ENCODE results near the gene CNTN4. TPM values are rescaled to one million over a fixed set of nuclear protein-coding genes. Genes with fewer than 3 reads are reported as not detected.

Gene CNTN4
- total and polyA plus RNA-seq, 3 experiments from 2014 or later, result not detected

- POLR2A ChIA-PET, result no interaction called here
- no peaks in the 10 kb centered on the region for H3K4me1 ChIP-seq (ENCODE audit: insufficient read depth, low read length)
- H3K4me3 Mint-ChIP-seq, result no peak overlapping the region
- no peak overlapping the region for H3K27ac Mint-ChIP-seq
- no peak for DNase-seq
- peaks cover 0 to 5% (median 4%) of the 10 kb centered on the region in 5 donors for H3K9me3 Mint-ChIP-seq
- no peaks in the 10 kb centered on the region for H3K27me3 ChIP-seq (ENCODE audit: insufficient read depth, low read length, poor library complexity, severe bottlenecking)
- H3K4me1 Mint-ChIP-seq, result no peaks in the 10 kb centered on the region
- H3K4me3 ChIP-seq (ENCODE audit: low read length), result no peak overlapping the region
- CTCF ChIA-PET, result no interaction called here
- H3K9me3 ChIP-seq (ENCODE audit: low read length), result no peaks in the 10 kb centered on the region
- no peaks in the 10 kb centered on the region for H3K36me3 Mint-ChIP-seq
- no peaks in the 10 kb centered on the region for H3K27me3 Mint-ChIP-seq
- no peaks in the 10 kb centered on the region for H3K36me3 ChIP-seq (ENCODE audit: insufficient read depth, low read length)
- no peak overlapping the region for H3K27ac ChIP-seq (ENCODE audit: low read depth, low read length)
Measured at GRCh38 chr3:2247831-2248230, 149.2 kb downstream of the CNTN4 start.

GRCh38 chr3:2250783-2251182 is 152.1 kb downstream of the CNTN4 start:
- no peaks in the 10 kb centered on the region for H3K27me3 Mint-ChIP-seq
- no peak overlapping the region for H3K4me3 Mint-ChIP-seq
- ChIA-PET POLR2A (no interaction called here), CTCF (no interaction called here)
- Histone ChIP-seq H3K4me3 (ENCODE audit: low read length) (no peak overlapping the region), H3K36me3 (ENCODE audit: insufficient read depth, low read length) (no peaks in the 10 kb centered on the region), H3K4me1 (ENCODE audit: insufficient read depth, low read length) (no peaks in the 10 kb centered on the region), H3K9me3 (ENCODE audit: low read length) (no peaks in the 10 kb centered on the region), H3K27me3 (ENCODE audit: insufficient read depth, low read length, poor library complexity, severe bottlenecking) (no peaks in the 10 kb centered on the region), H3K27ac (ENCODE audit: low read depth, low read length) (no peak overlapping the region)
- no peak overlapping the region for H3K27ac Mint-ChIP-seq
- no peak for DNase-seq
- no peaks in the 10 kb centered on the region for H3K4me1 Mint-ChIP-seq
- no peaks in the 10 kb centered on the region for H3K36me3 Mint-ChIP-seq
- H3K9me3 Mint-ChIP-seq, result peaks cover 0 to 10% (median 5%) of the 10 kb centered on the region in 5 donors

- Mint-ChIP-seq H3K4me3 (no peak overlapping the region), H3K27me3 (no peaks in the 10 kb centered on the region), H3K4me1 (no peaks in the 10 kb centered on the region), H3K9me3 (peaks cover 0 to 18% (median 0%) of the 10 kb centered on the region in 5 donors), H3K27ac (no peak overlapping the region), H3K36me3 (no peaks in the 10 kb centered on the region)
- no peak overlapping the region for H3K27ac ChIP-seq (ENCODE audit: low read depth, low read length)
- no peaks in the 10 kb centered on the region for H3K36me3 ChIP-seq (ENCODE audit: insufficient read depth, low read length)
- ChIA-PET POLR2A (no interaction called here), CTCF (no interaction called here)
- no peaks in the 10 kb centered on the region for H3K4me1 ChIP-seq (ENCODE audit: insufficient read depth, low read length)
- no peaks in the 10 kb centered on the region for H3K27me3 ChIP-seq (ENCODE audit: insufficient read depth, low read length, poor library complexity, severe bottlenecking)
- H3K4me3 ChIP-seq (ENCODE audit: low read length), result no peak overlapping the region
- H3K9me3 ChIP-seq (ENCODE audit: low read length), result no peaks in the 10 kb centered on the region
- DNase-seq, result no peak
Measured at GRCh38 chr3:2261747-2262146, 163.1 kb downstream of the CNTN4 start.

- Mint-ChIP-seq H3K36me3 (no peaks in the 10 kb centered on the region), H3K4me3 (no peak overlapping the region), H3K27me3 (no peaks in the 10 kb centered on the region), H3K9me3 (peaks cover 0 to 18% (median 0%) of the 10 kb centered on the region in 5 donors), H3K27ac (no peak overlapping the region), H3K4me1 (no peaks in the 10 kb centered on the region)
- Histone ChIP-seq H3K36me3 (ENCODE audit: insufficient read depth, low read length) (no peaks in the 10 kb centered on the region), H3K4me1 (ENCODE audit: insufficient read depth, low read length) (no peaks in the 10 kb centered on the region), H3K4me3 (ENCODE audit: low read length) (no peak overlapping the region), H3K27ac (ENCODE audit: low read depth, low read length) (no peak overlapping the region), H3K9me3 (ENCODE audit: low read length) (no peaks in the 10 kb centered on the region), H3K27me3 (ENCODE audit: insufficient read depth, low read length, poor library complexity, severe bottlenecking) (no peaks in the 10 kb centered on the region)
- CTCF ChIA-PET, result no interaction called here
- POLR2A ChIA-PET, result no interaction called here
- DNase-seq, result no peak
Measured at GRCh38 chr3:2262204-2262603, 163.5 kb downstream of the CNTN4 start.

GRCh38 chr3:2266606-2267005 is 167.9 kb downstream of the CNTN4 start:
- H3K27ac ChIP-seq (ENCODE audit: low read depth, low read length), result no peak overlapping the region
- Mint-ChIP-seq H3K4me3 (no peak overlapping the region), H3K4me1 (no peaks in the 10 kb centered on the region), H3K9me3 (peaks cover 0 to 10% (median 0%) of the 10 kb centered on the region in 5 donors), H3K27ac (no peak overlapping the region), H3K36me3 (no peaks in the 10 kb centered on the region), H3K27me3 (no peaks in the 10 kb centered on the region)
- no peaks in the 10 kb centered on the region for H3K36me3 ChIP-seq (ENCODE audit: insufficient read depth, low read length)
- H3K9me3 ChIP-seq (ENCODE audit: low read length), result no peaks in the 10 kb centered on the region
- CTCF ChIA-PET, result no interaction called here
- no peak for DNase-seq
- POLR2A ChIA-PET, result no interaction called here
- H3K27me3 ChIP-seq (ENCODE audit: insufficient read depth, low read length, poor library complexity, severe bottlenecking), result no peaks in the 10 kb centered on the region
- no peaks in the 10 kb centered on the region for H3K4me1 ChIP-seq (ENCODE audit: insufficient read depth, low read length)
- H3K4me3 ChIP-seq (ENCODE audit: low read length), result no peak overlapping the region

- H3K27ac Mint-ChIP-seq, result no peak overlapping the region
- H3K4me1 Mint-ChIP-seq, result no peaks in the 10 kb centered on the region
- Histone ChIP-seq H3K27me3 (ENCODE audit: insufficient read depth, low read length, poor library complexity, severe bottlenecking) (no peaks in the 10 kb centered on the region), H3K4me3 (ENCODE audit: low read length) (no peak overlapping the region), H3K4me1 (ENCODE audit: insufficient read depth, low read length) (no peaks in the 10 kb centered on the region), H3K27ac (ENCODE audit: low read depth, low read length) (no peak overlapping the region), H3K36me3 (ENCODE audit: insufficient read depth, low read length) (no peaks in the 10 kb centered on the region), H3K9me3 (ENCODE audit: low read length) (no peaks in the 10 kb centered on the region)
- H3K27me3 Mint-ChIP-seq, result no peaks in the 10 kb centered on the region
- CTCF ChIA-PET, result no interaction called here
- no peak overlapping the region for H3K4me3 Mint-ChIP-seq
- peaks cover 0 to 2% (median 0%) of the 10 kb centered on the region in 5 donors for H3K9me3 Mint-ChIP-seq
- POLR2A ChIA-PET, result no interaction called here
- no peaks in the 10 kb centered on the region for H3K36me3 Mint-ChIP-seq
- DNase-seq, result no peak
Measured at GRCh38 chr3:2268779-2269178, 170.1 kb downstream of the CNTN4 start.

- peaks cover 0 to 2% (median 0%) of the 10 kb centered on the region in 5 donors for H3K9me3 Mint-ChIP-seq
- H3K27me3 ChIP-seq (ENCODE audit: insufficient read depth, low read length, poor library complexity, severe bottlenecking), result no peaks in the 10 kb centered on the region
- H3K4me3 Mint-ChIP-seq, result no peak overlapping the region
- H3K9me3 ChIP-seq (ENCODE audit: low read length), result no peaks in the 10 kb centered on the region
- no peaks in the 10 kb centered on the region for H3K36me3 Mint-ChIP-seq
- no peaks in the 10 kb centered on the region for H3K27me3 Mint-ChIP-seq
- no peak for DNase-seq
- no peak overlapping the region for H3K27ac Mint-ChIP-seq
- ChIA-PET POLR2A (no interaction called here), CTCF (no interaction called here)
- no peaks in the 10 kb centered on the region for H3K4me1 Mint-ChIP-seq
- H3K4me3 ChIP-seq (ENCODE audit: low read length), result no peak overlapping the region
- no peak overlapping the region for H3K27ac ChIP-seq (ENCODE audit: low read depth, low read length)
- no peaks in the 10 kb centered on the region for H3K4me1 ChIP-seq (ENCODE audit: insufficient read depth, low read length)
- no peaks in the 10 kb centered on the region for H3K36me3 ChIP-seq (ENCODE audit: insufficient read depth, low read length)
Measured at GRCh38 chr3:2274526-2274925, 175.9 kb downstream of the CNTN4 start.

GRCh38 chr3:2283818-2284217 is 185.2 kb downstream of the CNTN4 start:
- no peaks in the 10 kb centered on the region for H3K36me3 Mint-ChIP-seq
- no peaks in the 10 kb centered on the region for H3K36me3 ChIP-seq (ENCODE audit: insufficient read depth, low read length)
- H3K27ac Mint-ChIP-seq, result no peak overlapping the region
- no peaks in the 10 kb centered on the region for H3K27me3 Mint-ChIP-seq
- no peaks in the 10 kb centered on the region for H3K27me3 ChIP-seq (ENCODE audit: insufficient read depth, low read length, poor library complexity, severe bottlenecking)
- CTCF ChIA-PET, result no interaction called here
- H3K27ac ChIP-seq (ENCODE audit: low read depth, low read length), result no peak overlapping the region
- POLR2A ChIA-PET, result no interaction called here
- no peak overlapping the region for H3K4me3 ChIP-seq (ENCODE audit: low read length)
- H3K4me1 Mint-ChIP-seq, result no peaks in the 10 kb centered on the region
- no peaks in the 10 kb centered on the region for H3K9me3 ChIP-seq (ENCODE audit: low read length)
- DNase-seq, result no peak
- H3K4me3 Mint-ChIP-seq, result no peak overlapping the region
- peaks cover 0 to 3% (median 2%) of the 10 kb centered on the region in 5 donors for H3K9me3 Mint-ChIP-seq
- H3K4me1 ChIP-seq (ENCODE audit: insufficient read depth, low read length), result no peaks in the 10 kb centered on the region

GRCh38 chr3:2300938-2301337 is 202.3 kb downstream of the CNTN4 start:
- Mint-ChIP-seq H3K27ac (no peak overlapping the region), H3K27me3 (peaks cover 0 to 1% of the 10 kb centered on the region in 2 donors), H3K9me3 (peaks cover 2 to 14% (median 7%) of the 10 kb centered on the region in 5 donors), H3K36me3 (no peaks in the 10 kb centered on the region), H3K4me1 (no peaks in the 10 kb centered on the region), H3K4me3 (no peak overlapping the region)
- H3K36me3 ChIP-seq (ENCODE audit: insufficient read depth, low read length), result no peaks in the 10 kb centered on the region
- DNase-seq, result no peak
- H3K4me1 ChIP-seq (ENCODE audit: insufficient read depth, low read length), result no peaks in the 10 kb centered on the region
- no peaks in the 10 kb centered on the region for H3K27me3 ChIP-seq (ENCODE audit: insufficient read depth, low read length, poor library complexity, severe bottlenecking)
- H3K4me3 ChIP-seq (ENCODE audit: low read length), result no peak overlapping the region
- H3K27ac ChIP-seq (ENCODE audit: low read depth, low read length), result no peak overlapping the region
- POLR2A ChIA-PET, result no interaction called here
- no peaks in the 10 kb centered on the region for H3K9me3 ChIP-seq (ENCODE audit: low read length)
- CTCF ChIA-PET, result no interaction called here

All from CD8-positive, alpha-beta memory T cell (primary cell).